Measurements from ENCODE around the gene ACVR1B. TPM values are rescaled to one million over a fixed set of nuclear protein-coding genes. Genes with fewer than 3 reads are reported as not detected.

Gene ACVR1B
- total RNA-seq, 4 donors from 2014 or later, result 14.8 to 16.3 (median 15.4) TPM

GRCh38 chr12:51941011-51941581 is 10.4 kb upstream of the ACVR1B start:
- no peak for TF ChIP-seq CTCF (IDR thresholded peaks at IDR 0.05; ENCODE audit: low read depth)

- no peak for TF ChIP-seq CTCF (IDR thresholded peaks at IDR 0.05; ENCODE audit: low read depth)
These were observed 9.9 kb upstream of the ACVR1B start for GRCh38 chr12:51941604-51942003.

GRCh38 chr12:51942056-51942455 is 9.4 kb upstream of the ACVR1B start:
- no peak for TF ChIP-seq CTCF (IDR thresholded peaks at IDR 0.05; ENCODE audit: low read depth)

GRCh38 chr12:51942501-51943000 is 8.9 kb upstream of the ACVR1B start:
- no peak for TF ChIP-seq CTCF (IDR thresholded peaks at IDR 0.05; ENCODE audit: low read depth)

- TF ChIP-seq CTCF (IDR thresholded peaks at IDR 0.05; ENCODE audit: low read depth), result no peak
These were observed 8.2 kb upstream of the ACVR1B start for GRCh38 chr12:51943346-51943745.

- TF ChIP-seq CTCF (IDR thresholded peaks at IDR 0.05; ENCODE audit: low read depth), result no peak
These were observed 6.8 kb upstream of the ACVR1B start for GRCh38 chr12:51944608-51945233.

GRCh38 chr12:51947246-51947996 is 4.1 kb upstream of the ACVR1B start:
- TF ChIP-seq CTCF (IDR thresholded peaks at IDR 0.05; ENCODE audit: low read depth), result no peak
